Ascending aorta (tissue), 2 donors: ENCODE data around the gene PANK4. TPM values are rescaled to one million over a fixed set of nuclear protein-coding genes. Genes with fewer than 3 reads are reported as not detected.

ENCODE experiments used
- DNase-seq, 2 donors: peaks; one replicate each; pipeline ENCODE4 v3.0.0-alpha.2; 2019; ENCODE audit warnings: low spot score in 2 of 2
- H3K27ac ChIP-seq, 2 donors: fragments of 200-600 bp; sonication (generic); one replicate each; pipeline ENCODE4 v1.5.1; 2016 to 2017; ENCODE audit warnings: mild to moderate bottlenecking in 1 of 2
- H3K27me3 ChIP-seq: fragments of 200-600 bp; sonication (generic); one replicate; pipeline ENCODE4 v1.5.1; 2017
- H3K36me3 ChIP-seq, 2 donors: fragments of 200-600 bp; sonication (generic); one replicate each; pipeline ENCODE4 v1.5.1; 2016
- H3K4me1 ChIP-seq, 2 donors: fragments of 200-600 bp; sonication (generic); one replicate each; pipeline ENCODE4 v1.5.1; 2016 to 2017; ENCODE audit warnings: mild to moderate bottlenecking in 1 of 2
- H3K4me3 ChIP-seq, 2 donors: fragments of 200-600 bp; sonication (generic); one replicate each; pipeline ENCODE4 v1.5.1; 2016 to 2017; ENCODE audit warnings: mild to moderate bottlenecking in 1 of 2
- H3K9me3 ChIP-seq, 2 donors: fragments of 200-600 bp; sonication (generic); one replicate each; pipeline ENCODE4 v1.5.1; 2016
- CTCF ChIP-seq, 3 experiments: fragments of 200-600 bp in 2 of 3; fragments of 450-650 bp in 1 of 3; sonication (generic) in 2 of 3; IDR thresholded peaks; one replicate each; pipeline ENCODE4 v1.5.1; 2016 to 2019; ENCODE audit warnings: antibody characterized with exemption in 3 of 3, mild to moderate bottlenecking in 1 of 3, moderate library complexity in 1 of 3
- intact Hi-C: fragments of 100-400 bp; cut with DNase I; formaldehyde crosslinking; loops from one replicate; pipeline ENCODE4 v1.15.1; 2023
- total RNA-seq: library from RNA; depleted of rRNA; stranded (reverse); fragments of >200 nt; gene quantifications from one replicate; pipeline ENCODE4 v1.1.0, GENCODE V29; 2016

PANK4 gene
- total RNA-seq, 1 donor from 2014 or later, result 80.5 TPM

DNA sequence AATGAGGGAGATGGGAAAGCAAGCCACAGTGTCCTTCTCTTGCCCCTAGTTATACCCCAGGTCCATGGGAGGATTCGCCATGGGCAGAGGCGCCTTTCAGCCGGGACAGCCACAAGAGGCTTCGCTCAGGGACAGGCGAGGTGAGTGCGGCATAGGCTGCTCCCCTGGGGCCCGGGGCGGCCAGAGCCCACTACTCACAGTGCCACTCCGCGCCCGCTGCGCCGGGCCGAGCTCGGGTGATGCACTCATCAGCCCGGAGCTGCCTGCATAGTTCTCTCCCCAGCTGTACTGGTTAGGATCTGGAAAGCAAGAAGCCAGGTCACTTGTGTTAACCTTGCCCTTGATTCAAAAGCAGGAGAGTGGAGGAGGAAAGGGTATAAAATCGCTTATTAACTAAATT, 8.4 kb downstream of the PANK4 start:
- Histone ChIP-seq H3K4me1 (no peaks in the 10 kb centered on the region), H3K27ac (no peak overlapping the region), H3K4me3 (no peak overlapping the region), H3K27me3 (no peaks in the 10 kb centered on the region), H3K9me3 (no peaks in the 10 kb centered on the region), H3K36me3 (peaks cover 85 to 86% of the 10 kb centered on the region in 2 donors)
- intact Hi-C loops, result no loop called here
- no peak for DNase-seq
- TF ChIP-seq CTCF (IDR thresholded peaks at IDR 0.05), result no peak

- Histone ChIP-seq H3K36me3 (peaks cover 95 to 96% of the 10 kb centered on the region in 2 donors), H3K9me3 (no peaks in the 10 kb centered on the region), H3K27ac (no peak overlapping the region), H3K4me1 (no peaks in the 10 kb centered on the region), H3K4me3 (no peak overlapping the region), H3K27me3 (no peaks in the 10 kb centered on the region)
- intact Hi-C loops, result no loop called here
- TF ChIP-seq CTCF (IDR thresholded peaks at IDR 0.05), result no peak
- no peak for DNase-seq
These were observed 9.4 kb downstream of the PANK4 start for GRCh38 chr1:2516946-2517345.

DNA sequence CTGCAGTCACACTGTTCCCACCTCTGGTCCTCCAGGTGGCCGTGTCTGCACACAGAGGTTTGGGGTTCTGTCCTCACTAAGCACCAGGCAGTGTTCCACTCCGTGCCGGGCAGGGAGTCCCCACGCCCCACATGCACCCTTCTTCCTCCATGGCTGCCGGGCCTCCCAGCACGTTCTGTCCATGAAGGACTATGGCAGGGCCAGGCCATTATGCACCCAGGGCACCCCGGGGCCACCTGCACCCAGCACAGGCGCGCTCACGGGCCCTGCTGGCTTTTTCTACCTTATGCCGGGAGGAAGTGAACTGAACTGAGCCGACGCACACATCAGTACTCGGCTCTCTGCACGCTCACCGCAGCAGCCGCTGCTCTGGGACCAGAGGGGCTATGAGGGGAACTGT, 10.3 kb downstream of the PANK4 start:
- intact Hi-C loops, result no loop called here
- peaks cover 99% of the 10 kb centered on the region in 2 donors for H3K36me3 ChIP-seq
- no peaks in the 10 kb centered on the region for H3K4me1 ChIP-seq
- no peak for TF ChIP-seq CTCF (IDR thresholded peaks at IDR 0.05)
- no peak overlapping the region for H3K27ac ChIP-seq
- H3K4me3 ChIP-seq, result no peak overlapping the region
- no peaks in the 10 kb centered on the region for H3K27me3 ChIP-seq
- H3K9me3 ChIP-seq, result no peaks in the 10 kb centered on the region
- no peak for DNase-seq

GRCh38 chr1:2515763-2516080, 10.7 kb downstream of the PANK4 start:
- Histone ChIP-seq H3K4me3 (no peak overlapping the region), H3K36me3 (peaks cover 99% of the 10 kb centered on the region in 2 donors), H3K4me1 (no peaks in the 10 kb centered on the region), H3K27ac (no peak overlapping the region), H3K27me3 (no peaks in the 10 kb centered on the region), H3K9me3 (no peaks in the 10 kb centered on the region)
- DNase-seq, result no peak
- no peak for TF ChIP-seq CTCF (IDR thresholded peaks at IDR 0.05)
- intact Hi-C loops, result no loop called here

DNA sequence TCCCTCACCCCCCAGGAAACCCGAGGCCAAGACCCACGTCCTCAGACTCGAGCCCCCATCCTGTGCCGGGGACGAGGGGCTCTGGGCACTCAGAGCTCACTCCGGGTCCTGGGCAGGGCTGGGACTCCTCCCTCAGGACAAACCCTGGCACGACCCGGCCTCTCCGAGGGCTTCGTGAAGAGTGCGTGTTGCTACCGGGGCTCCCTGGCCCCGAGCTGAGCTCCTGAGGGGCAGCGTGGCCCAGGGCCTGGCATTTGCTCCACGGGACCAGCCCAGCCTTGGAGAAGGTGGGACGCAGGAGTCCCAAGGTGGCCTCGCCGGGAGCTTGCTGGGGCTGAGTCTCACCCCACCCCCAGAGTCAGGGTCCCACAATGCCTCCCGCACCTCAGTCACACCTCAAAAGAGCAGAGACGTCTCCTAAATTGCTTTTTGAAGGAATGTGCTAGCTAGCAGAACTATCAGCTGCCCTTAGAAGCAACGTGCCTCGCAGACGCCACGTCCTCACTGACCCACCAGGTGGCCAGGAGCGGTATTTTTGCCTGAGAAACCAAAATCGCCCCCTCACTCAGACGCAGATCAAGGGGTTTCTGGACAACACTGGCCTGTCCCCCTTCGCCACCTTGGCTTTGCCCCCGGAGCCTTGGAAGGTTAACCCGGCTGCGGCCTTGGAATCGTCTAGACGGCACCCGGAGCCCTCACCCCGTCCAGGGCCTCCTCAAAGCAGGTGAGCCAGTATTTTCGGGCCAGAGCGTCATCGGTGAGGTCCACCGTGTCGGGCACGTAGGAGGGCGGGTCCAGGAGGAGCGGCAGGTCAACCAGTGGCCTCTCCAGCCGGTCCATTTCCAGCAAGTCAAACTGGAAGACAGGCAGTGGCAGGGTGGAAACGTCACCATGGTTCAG, 11.3 kb downstream of the PANK4 start:
- no peaks in the 10 kb centered on the region for H3K27me3 ChIP-seq
- H3K9me3 ChIP-seq, result no peaks in the 10 kb centered on the region
- intact Hi-C loops, result no loop called here
- peaks cover 99% of the 10 kb centered on the region in 2 donors for H3K36me3 ChIP-seq
- no peak for TF ChIP-seq CTCF (IDR thresholded peaks at IDR 0.05)
- no peak for DNase-seq
- no peak overlapping the region for H3K4me3 ChIP-seq
- H3K27ac ChIP-seq, result no peak overlapping the region
- H3K4me1 ChIP-seq, result no peaks in the 10 kb centered on the region
